Heart right ventricle (tissue), 16 donors: ENCODE data around the gene SARDH. TPM values are rescaled to one million over a fixed set of nuclear protein-coding genes. Genes with fewer than 3 reads are reported as not detected.

Experiments
- ATAC-seq, 8 donors: fragments of 200-7000 bp; cut with Tn5 transposase; one replicate each; pipeline ENCODE4 v1.9.1; 2020; ENCODE audit warnings: mild to moderate bottlenecking in 8 of 8, moderate library complexity in 8 of 8, moderate number of reproducible peaks in 1 of 8
- DNase-seq, 2 donors: peaks; one replicate each; pipeline ENCODE4 v3.0.0-alpha.2; 2020
- H3K27ac ChIP-seq, 10 donors: fragments of 200-600 bp; sonication (generic) in 2 of 10; one replicate each; pipeline versions ENCODE4 v1.5.0 to v1.8.0; 2020 to 2022; ENCODE audit warnings: mild to moderate bottlenecking in 3 of 10
- H3K27me3 ChIP-seq, 7 donors: fragments of 200-600 bp; one replicate each; pipeline ENCODE4 v1.8.0; 2021 to 2022; ENCODE audit warnings: mild to moderate bottlenecking in 2 of 7
- H3K36me3 ChIP-seq, 9 donors: fragments of 200-600 bp; sonication (generic) in 1 of 9; one replicate each; pipeline versions ENCODE4 v1.5.0 to v1.8.0; 2020 to 2022; ENCODE audit warnings: mild to moderate bottlenecking in 2 of 9
- H3K4me1 ChIP-seq, 9 donors: fragments of 200-600 bp; sonication (generic) in 1 of 9; one replicate each; pipeline versions ENCODE4 v1.5.0 to v1.8.0; 2020 to 2022; ENCODE audit warnings: mild to moderate bottlenecking in 4 of 9
- H3K4me3 ChIP-seq, 10 donors: fragments of 200-600 bp; sonication (generic) in 2 of 10; one replicate each; pipeline versions ENCODE4 v1.5.0 to v1.8.0; 2020 to 2022; ENCODE audit warnings: mild to moderate bottlenecking in 7 of 10, moderate library complexity in 2 of 10
- H3K9me3 ChIP-seq, 11 donors: fragments of 200-600 bp in 10 of 11; sonication (generic) in 2 of 11; one replicate each; pipeline versions ENCODE4 v1.5.0 to v1.8.0; 2013 to 2022; ENCODE audit warnings: mild to moderate bottlenecking in 2 of 11, control low read depth in 1 of 11, moderate library complexity in 1 of 11
- WGBS, 2 donors: extraction: QIAGEN DNeasy Blood & Tissue Kit; methylation state at CpG; one replicate each; pipeline ENCODE4 v1.1.7; 2013; ENCODE audit warnings: inconsistent platforms in 1 of 2; 5-methylcytosine and 5-hydroxymethylcytosine counted together
- intact Hi-C, 10 donors: fragments of 100-400 bp; cut with DNase I; formaldehyde crosslinking; loops; one replicate each; pipeline versions ENCODE4 v1.11.1 to v1.14.2; 2022
- polyA plus RNA-seq, 2 donors: library from polyadenylated mRNA; stranded (reverse); fragments of 200-250 nt; gene quantifications; one replicate each; pipeline ENCODE4 v1.2.3, GENCODE V29; 2013
- total RNA-seq, 10 donors: library from RNA; stranded (reverse); fragmentation: NEBNext Ultra II Directional in 3 of 10; extraction: Animal tissue kit (Norgen Biotek cat#: 25700) in 3 of 10; gene quantifications; one replicate each; pipeline versions ENCODE4 v1.2.1 to v1.2.4, GENCODE V29; 2021 to 2023
- TF ChIP-seq, protein P1 (sequence below), 9 donors: fragments of 200-600 bp; sonication (generic) in 2 of 9; IDR thresholded peaks; one replicate each; pipeline versions ENCODE4 v1.5.0 to v1.8.0; 2021 to 2022; ENCODE audit warnings: antibody characterized with exemption in 9 of 9, mild to moderate bottlenecking in 5 of 9, moderate library complexity in 1 of 9
- donor health status: Arrhythmogenic right ventricular cardiomyopathy.
- donor health status: ischemic (EF 13 %, LVEDD 7.1; RV severe dilation, severe dysfunction).
- donor health status: healthy with polysubstance abuse.
- donor health status: DM: no; HTN: yes; CAD: no.
- donor health status: DM: no; HTN: no; CAD: no.
- donor health status: ischemic (EF 25% LVEDD 6.9; RV normal size, moderate dysfunction).
- donor health status: ischemic (EF 25% LVEDD 5.7; RV mildly dilated, moderate dysfunction).
- donor health status: healthy.
- donor health status: DM: yes; HTN: yes; CAD: no.
- donor health status: Ischemic cardiomyopathy.
- donor health status: ischemic (EF 35%, LVEDD 5.7; RV mildly dilated, moderate dysfunction).
- donor health status: nonischemic (EF 11% LVEDD 7.7; RV severe dilation, severe dysfunction).
- donor health status: DM: yes; HTN: yes; CAD: no.
- donor health status: PGD.
- donor health status: ischemic (EF 29% LVEDD 5.4; RV normal size, mild dysfunction).
- donor health status: nonischemic (EF 23%, LVEDD 6.1; RV moderate dilation, normal function).

The SARDH gene
- total and polyA plus RNA-seq, 12 donors, result 0.28 to 1.8 (median 0.53) TPM

DNA sequence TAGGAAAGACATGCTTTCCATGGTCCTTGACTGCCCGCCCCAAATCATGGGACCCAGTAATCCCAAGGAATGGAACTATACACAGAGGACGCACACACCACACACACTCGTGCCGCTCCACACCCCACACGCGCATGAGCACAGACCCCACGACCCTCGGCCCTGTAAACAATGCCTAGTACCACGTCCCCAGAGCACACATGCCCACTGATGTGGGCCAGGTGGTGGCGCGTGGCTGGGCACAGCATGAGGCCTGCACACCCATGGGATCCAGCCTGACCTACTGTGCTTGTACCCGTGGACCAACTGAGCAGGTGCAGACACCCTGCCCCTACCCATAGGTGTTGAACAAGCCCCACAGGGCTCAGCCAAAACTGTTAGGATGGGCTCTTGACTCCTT is 101.2 kb downstream of the SARDH start:
- DNase-seq (no peak), ATAC-seq (no peak)
- Histone ChIP-seq H3K27ac (no peak overlapping the region), H3K27me3 (peaks cover 0 to 45% (median 4%) of the 10 kb centered on the region in 7 donors), H3K4me3 (no peak overlapping the region), H3K9me3 (no peaks in the 10 kb centered on the region), H3K4me1 (peaks cover 0 to 10% (median 0%) of the 10 kb centered on the region in 9 donors), H3K36me3 (no peaks in the 10 kb centered on the region)
- TF ChIP-seq, protein P1, sequence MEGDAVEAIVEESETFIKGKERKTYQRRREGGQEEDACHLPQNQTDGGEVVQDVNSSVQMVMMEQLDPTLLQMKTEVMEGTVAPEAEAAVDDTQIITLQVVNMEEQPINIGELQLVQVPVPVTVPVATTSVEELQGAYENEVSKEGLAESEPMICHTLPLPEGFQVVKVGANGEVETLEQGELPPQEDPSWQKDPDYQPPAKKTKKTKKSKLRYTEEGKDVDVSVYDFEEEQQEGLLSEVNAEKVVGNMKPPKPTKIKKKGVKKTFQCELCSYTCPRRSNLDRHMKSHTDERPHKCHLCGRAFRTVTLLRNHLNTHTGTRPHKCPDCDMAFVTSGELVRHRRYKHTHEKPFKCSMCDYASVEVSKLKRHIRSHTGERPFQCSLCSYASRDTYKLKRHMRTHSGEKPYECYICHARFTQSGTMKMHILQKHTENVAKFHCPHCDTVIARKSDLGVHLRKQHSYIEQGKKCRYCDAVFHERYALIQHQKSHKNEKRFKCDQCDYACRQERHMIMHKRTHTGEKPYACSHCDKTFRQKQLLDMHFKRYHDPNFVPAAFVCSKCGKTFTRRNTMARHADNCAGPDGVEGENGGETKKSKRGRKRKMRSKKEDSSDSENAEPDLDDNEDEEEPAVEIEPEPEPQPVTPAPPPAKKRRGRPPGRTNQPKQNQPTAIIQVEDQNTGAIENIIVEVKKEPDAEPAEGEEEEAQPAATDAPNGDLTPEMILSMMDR (IDR thresholded peaks at IDR 0.05), result no peak
- 90 to 93% methylated on average over 12 of the region's 12 CpGs for WGBS, 2 donors
- intact Hi-C loops, result no loop called here

DNA sequence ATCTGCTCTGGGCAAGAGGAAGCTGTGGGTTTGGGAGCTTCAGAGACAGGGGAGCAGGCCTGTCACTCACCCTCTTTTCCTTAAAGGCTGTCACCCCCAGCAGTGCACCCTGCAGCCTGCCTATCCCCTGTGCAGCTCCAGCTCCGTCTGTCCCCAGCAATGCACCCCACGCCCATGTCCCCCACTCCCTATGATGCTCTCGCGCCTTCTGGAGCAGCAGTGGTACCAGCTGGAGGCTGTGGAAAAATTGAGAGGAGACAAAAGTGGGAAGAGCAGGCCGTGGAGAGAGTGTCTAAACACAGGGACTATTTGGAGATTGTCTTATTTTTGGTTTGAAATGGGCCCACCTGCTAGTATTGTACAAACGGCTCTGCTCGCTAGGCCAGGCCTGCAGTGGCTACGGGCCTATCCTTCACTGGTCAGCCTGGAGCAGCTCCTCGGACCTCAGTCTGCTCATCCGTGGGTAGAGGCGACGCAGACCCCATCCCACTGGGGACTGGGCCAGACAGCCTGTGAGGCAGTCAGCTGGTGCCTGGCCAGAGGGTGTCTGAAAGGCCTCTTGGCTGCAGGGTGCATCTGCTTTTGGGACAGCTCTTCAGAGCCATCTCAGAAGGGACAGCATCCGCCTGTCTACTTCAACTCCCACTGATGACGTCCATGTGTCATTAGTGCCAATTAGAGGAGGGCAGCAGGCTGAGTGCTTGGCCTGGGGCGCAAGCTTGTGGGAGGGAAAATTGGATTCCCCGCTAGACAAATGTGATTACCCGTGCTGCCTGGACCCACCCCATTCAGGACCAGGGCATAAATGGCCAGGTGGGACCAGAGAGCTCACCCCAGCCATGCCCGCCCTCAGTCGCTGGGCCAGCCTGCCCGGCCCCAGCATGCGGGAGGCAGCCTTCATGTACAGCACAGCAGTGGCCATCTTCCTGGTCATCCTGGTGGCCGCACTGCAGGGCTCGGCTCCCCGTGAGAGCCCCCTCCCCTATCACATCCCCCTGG is 102.3 kb downstream of the SARDH start, which contains the start of gene DBH:
Gene DBH, plus strand, starts transcription at position 831 of the 999 bp plus-strand sequence. Its CDS starts 9 bp downstream, at position 840.
- TF ChIP-seq, protein P1 (IDR thresholded peaks at IDR 0.05), result no peak
- intact Hi-C loops, result no loop called here
- Histone ChIP-seq H3K27ac (no peak within 1 kb of the TSS), H3K36me3 (no peaks in the 10 kb centered on the region), H3K4me1 (peaks cover 0 to 10% (median 0%) of the 10 kb centered on the region in 9 donors), H3K9me3 (no peaks in the 10 kb centered on the region), H3K27me3 (peaks cover 0 to 42% (median 4%) of the 10 kb centered on the region in 7 donors), H3K4me3 (no peak within 1 kb of the TSS)
- no peak for ATAC-seq
- WGBS, 2 donors, result 90% methylated on average over 24 of the region's 24 CpGs
- no peak for DNase-seq

DNA sequence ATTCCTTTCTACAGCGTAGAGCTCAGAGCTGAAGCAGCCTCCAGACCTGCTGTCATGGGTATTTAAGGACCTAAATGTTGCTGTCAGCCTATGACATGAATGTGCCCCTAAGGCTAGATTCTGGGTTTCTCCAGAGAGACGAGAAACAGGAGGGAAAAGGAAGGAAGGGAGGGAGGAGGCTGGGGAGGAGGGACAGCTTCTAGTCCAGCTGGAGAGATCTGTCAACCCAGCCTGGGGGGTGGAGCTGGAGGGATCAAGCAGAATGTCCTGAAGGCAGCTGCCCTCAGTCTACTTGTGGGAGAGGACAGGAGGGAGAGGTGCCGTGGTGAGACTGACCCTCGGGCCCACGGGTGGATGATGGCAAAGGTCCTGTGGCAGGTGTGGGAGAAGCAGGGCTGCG is 103.1 kb downstream of the SARDH start:
- no peak overlapping the region for H3K27ac ChIP-seq
- peak in 1 of 8 donors; percentile 59 for ATAC-seq
- DNase-seq, result no peak
- peaks cover 0 to 10% (median 0%) of the 10 kb centered on the region in 9 donors for H3K4me1 ChIP-seq
- intact Hi-C loops, result no loop called here
- no peaks in the 10 kb centered on the region for H3K36me3 ChIP-seq
- H3K27me3 ChIP-seq, result peaks cover 0 to 48% (median 4%) of the 10 kb centered on the region in 7 donors
- TF ChIP-seq, protein P1 (IDR thresholded peaks at IDR 0.05), result no peak
- 53 to 60% methylated on average over 6 of the region's 6 CpGs for WGBS, 2 donors
- no peak overlapping the region for H3K4me3 ChIP-seq
- H3K9me3 ChIP-seq, result no peaks in the 10 kb centered on the region

DNA sequence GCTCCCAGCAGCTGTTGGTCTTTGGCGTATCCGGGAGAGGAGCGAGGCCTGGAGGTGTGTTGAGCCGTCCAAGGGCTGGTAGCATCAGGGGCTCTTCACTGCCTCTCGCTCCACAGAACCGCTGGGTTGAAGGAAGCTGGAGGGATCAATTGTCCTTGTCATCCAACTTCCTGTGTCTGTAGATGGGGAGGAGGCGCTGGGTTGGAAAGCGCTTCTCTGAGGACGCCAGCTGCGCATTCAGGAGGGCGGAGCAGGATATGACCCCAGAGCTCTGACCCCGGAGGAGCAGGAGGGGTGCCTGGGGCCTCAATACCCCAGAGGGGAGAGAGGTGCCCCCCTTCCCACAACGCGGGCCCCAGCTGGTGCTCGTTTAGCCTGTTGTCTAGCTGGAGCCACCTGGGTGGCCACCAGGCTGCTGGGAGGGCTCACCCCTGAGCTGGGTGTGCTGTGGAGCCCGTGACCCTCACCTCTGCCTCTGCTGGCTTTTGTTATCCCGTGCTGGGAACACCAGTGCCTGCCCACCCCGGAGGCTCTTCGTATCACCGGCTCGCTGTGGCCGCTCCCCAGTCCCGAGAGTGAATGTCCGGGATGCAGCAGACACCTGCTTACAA is 104.0 kb downstream of the SARDH start:
- TF ChIP-seq, protein P1 (IDR thresholded peaks at IDR 0.05), result no peak
- H3K4me1 ChIP-seq, result peaks cover 0 to 10% (median 0%) of the 10 kb centered on the region in 9 donors
- H3K27me3 ChIP-seq, result peaks cover 0 to 49% (median 4%) of the 10 kb centered on the region in 7 donors
- ATAC-seq (peak in 2 of 8 donors; percentile 27 to 61), DNase-seq (no peak)
- WGBS, 2 donors, result 47 to 48% methylated on average over 24 of the region's 24 CpGs
- H3K27ac ChIP-seq, result no peak overlapping the region
- intact Hi-C loops, result no loop called here
- no peak overlapping the region for H3K4me3 ChIP-seq
- H3K9me3 ChIP-seq, result no peaks in the 10 kb centered on the region
- H3K36me3 ChIP-seq, result no peaks in the 10 kb centered on the region
